H1 (cell line): ENCODE measurements around the gene ARMC7.

Experiments used
- CTCF ChIP-seq, 3 experiments: IDR thresholded peaks; 1 replicate in 2 of 3; 2 replicates in 1 of 3; pipeline versions ENCODE4 v1.5.1 to v1.6.1; 2011; ENCODE audit warnings: low read length in 3 of 3, mild to moderate bottlenecking in 3 of 3, inconsistent platforms in 2 of 3, low read depth in 1 of 3, moderate library complexity in 1 of 3; ENCODE audit not compliant: insufficient read depth in 1 of 3; ENCODE audit errors: control extremely low read depth in 1 of 3
- SP4 ChIP-seq: IDR thresholded peaks from 2 replicates; pipeline ENCODE4 v1.6.1; 2012; ENCODE audit warnings: low read length, inconsistent platforms
- TBP ChIP-seq: IDR thresholded peaks from 2 replicates; pipeline ENCODE4 v1.6.1; 2011; ENCODE audit warnings: low read depth, low read length, improper control_type of control experiment

DNA sequence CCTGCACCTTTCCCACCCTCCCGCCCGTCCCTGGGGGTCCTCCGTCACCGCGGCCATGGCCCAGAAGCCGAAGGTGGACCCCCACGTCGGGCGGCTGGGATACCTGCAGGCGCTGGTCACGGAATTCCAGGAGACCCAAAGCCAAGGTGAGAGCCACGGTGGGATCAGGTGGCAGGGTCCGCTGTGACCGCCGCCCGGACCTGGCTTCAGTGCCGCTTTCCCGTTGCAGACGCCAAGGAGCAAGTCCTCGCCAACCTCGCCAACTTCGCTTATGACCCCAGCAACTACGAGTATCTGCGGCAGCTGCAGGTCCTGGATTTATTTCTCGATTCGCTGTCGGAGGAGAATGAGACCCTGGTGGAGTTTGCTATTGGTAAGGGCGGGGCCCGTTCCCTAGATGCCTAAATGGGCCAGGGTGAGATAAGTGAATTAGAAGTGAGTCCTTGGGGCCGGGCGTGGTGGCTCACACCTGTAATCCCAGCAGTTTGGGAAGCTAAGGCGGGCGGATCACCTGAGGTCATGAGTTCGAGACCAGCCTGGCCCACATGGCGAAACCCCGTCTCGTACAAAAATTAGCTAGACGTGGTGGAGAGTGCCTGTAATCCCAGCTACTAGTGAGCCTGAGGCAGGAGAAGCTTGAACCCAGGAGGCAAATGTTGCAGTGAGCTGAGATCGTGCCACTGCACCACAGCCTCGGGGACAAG lies 617 bp downstream of the ARMC7 start:
- TF ChIP-seq TBP (no peak), CTCF (IDR thresholded peaks at IDR 0.05; ENCODE audit: control extremely low read depth in 1 of 3, insufficient read depth in 1 of 3, low read depth in 1 of 3, low read length in 3 of 3) (no peak), SP4 (no peak)
